GM19467 (cell line): ENCODE results near the gene CDKN2A.

Experiments
- ATAC-seq: cut with Tn5 transposase; IDR thresholded peaks from one replicate; pipeline ENCODE4 v1.9.1; 2021; ENCODE audit warnings: mild to moderate bottlenecking, moderate library complexity; ENCODE audit not compliant: unreplicated experiment

The CDKN2A gene

GRCh38 chr9:22008384-22008716 is 14.2 kb upstream of the CDKN2A start:
- ATAC-seq: no peak

DNA sequence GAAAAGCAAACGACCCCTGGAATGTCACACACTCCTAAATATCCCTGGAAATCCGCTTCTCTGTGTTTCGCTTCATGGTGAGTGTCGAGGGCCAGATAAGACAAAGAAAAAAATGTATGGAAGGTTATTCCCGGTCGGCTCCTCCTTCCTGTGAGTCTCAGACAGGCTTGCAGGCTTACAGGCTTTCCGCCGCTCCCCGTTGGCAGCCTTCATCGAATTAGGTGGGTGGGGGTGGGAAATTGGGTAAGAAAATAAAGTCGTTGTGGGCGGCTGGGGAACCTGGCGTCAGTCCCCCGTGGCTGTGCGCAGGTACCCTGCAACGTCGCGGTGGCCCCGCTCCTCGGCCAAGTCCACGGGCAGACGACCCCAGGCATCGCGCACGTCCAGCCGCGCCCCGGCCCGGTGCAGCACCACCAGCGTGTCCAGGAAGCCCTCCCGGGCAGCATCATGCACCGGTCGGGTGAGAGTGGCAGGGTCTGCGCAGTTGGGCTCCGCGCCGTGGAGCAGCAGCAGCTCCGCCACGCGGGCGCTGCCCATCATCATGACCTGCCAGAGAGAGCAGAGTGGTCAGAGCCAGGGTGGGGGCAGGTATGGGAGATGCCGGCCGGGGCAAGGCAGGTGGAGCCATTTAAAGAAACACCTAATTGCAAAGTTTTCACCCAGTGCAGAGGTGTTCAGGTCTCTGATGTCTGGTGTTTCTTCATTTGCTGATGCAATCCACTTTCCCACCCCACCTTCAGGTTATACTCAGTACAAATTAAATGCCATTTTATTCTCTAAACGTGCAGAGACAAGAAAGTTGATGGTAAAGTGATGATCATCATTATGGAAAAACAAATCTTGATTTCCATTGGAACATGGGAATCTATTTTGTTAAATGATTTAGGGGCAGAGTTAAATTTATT is 11.8 kb upstream of the CDKN2A start:
- no peak for ATAC-seq

GRCh38 chr9:22005021-22005701 is 11.0 kb upstream of the CDKN2A start:
- ATAC-seq: no peak

GRCh38 chr9:22002038-22002437 is 7.8 kb upstream of the CDKN2A start:
- no peak for ATAC-seq

GRCh38 chr9:21998026-21998425 is 3.8 kb upstream of the CDKN2A start:
- ATAC-seq: no peak

DNA sequence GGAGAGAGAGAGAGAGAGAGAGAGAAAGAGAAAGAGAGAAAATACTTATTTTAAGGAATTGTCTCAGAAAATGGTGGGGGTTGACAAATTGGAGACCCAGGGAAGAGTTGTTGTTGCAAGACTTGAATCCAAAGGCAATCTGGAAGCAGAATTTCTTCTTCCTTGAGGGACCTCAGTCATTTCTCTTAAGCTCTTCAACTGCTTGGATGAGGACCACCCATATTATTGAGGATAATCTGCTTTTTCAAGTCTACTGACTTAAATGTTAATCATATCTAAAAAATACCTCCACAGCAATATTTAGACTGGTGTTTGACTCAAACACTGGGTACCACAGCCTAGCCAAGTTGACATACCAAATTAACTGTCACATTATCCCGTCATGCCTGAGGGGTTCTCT is 3.3 kb upstream of the CDKN2A start:
- ATAC-seq: no peak

- ATAC-seq: no peak
These were observed 2.7 kb upstream of the CDKN2A start for GRCh38 chr9:21996858-21997257.

DNA sequence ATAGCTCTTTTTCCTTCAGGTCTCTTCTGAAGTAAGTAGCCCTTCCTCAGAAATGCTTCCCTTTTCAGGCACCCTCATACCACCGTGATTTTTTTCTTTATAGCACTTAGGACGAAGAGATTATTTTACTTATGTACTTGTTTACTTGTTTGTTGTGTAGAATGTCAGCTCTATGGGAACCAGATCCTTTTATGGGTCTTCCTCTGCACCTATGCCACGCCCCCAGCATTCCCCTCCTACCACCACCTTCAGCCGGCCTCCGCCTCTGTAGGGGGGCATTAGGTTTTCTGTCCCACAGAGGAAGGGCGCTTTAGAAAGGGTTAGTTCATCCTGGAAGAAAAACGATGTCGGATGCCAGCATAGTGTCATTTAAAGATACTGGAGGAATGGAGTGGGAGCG is 2.2 kb upstream of the CDKN2A start:
- no peak for ATAC-seq

DNA sequence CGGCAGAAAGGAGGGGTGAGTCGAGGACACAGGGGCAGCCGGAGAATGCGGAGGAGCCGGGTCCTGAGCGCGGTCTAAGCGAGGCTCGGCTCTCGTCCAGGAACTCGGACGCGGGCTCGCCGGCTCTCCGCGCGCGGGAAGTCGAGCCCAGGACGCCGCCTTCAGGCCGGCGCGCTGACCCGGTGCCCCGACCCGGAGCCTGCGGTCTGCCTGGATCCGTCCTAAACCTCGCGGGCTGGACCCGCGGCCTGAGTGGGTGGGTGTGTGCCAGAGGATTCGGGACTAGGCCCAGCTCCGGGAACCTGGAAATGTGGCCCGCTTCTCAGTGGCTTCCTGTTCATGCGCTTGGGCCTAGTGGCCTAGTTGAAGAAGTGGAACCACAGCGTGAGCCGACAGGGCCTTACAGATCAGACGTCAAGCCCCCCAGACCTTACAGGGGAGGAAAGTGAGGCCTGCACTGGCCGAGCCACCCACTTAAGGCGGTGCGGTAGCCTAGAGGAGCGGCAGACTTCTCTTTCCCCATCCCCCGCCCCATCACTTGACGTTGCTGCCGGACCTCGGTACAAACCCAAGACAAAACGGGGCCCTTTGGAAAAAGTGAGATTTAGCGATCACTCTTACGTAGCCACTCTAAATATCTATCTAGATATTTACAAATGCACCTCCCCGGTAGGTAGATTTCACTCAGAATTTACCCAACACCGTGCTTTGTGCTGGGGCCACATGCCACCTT is 1.6 kb upstream of the CDKN2A start:
- ATAC-seq: no peak

DNA sequence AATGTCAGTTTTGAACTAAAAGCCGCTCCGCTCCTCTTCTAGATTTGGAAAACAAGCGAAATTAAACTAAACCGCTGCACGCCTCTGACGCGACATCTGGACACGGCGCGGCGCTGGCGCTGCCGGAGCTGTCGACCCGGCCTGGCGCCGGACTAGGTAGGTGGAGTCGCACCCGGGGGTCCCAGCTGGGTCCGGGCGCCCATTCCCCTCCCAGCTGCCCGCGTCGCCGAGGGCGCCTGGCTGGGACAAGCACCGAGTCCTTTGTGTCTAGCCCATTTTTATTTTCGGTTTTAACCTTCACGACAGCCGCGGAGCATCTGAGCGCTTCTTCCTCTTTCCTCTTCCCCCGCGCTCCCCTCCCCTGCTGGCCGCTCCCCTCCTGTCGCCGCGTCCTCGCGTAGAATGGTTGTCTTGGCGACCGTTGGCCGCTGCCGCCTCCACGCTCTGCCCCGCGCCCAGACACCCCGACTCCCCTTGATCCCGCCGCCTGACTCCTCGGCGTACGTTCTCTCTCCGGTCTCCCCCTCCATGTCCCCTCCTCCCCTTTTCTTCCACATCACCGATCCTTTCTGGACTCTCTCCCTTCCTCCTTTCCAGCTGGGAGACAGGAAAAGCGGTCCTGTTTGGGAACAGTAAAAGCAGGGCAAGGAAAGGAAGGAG is 944 bp upstream of the CDKN2A start:
- ATAC-seq: peak; percentile 82

GRCh38 chr9:21994556-21995005 is 389 bp upstream of the CDKN2A start, which contains the start of gene CDKN2B-AS1:
Gene CDKN2B-AS1 (plus strand): TSS chr9:21994791.
- peak; percentile 42 for ATAC-seq

- ATAC-seq: no peak
These were observed 1.2 kb downstream of the CDKN2A start for GRCh38 chr9:21993007-21993406.

- ATAC-seq: no peak
These were observed 2.9 kb downstream of the CDKN2A start for GRCh38 chr9:21991072-21991959.

DNA sequence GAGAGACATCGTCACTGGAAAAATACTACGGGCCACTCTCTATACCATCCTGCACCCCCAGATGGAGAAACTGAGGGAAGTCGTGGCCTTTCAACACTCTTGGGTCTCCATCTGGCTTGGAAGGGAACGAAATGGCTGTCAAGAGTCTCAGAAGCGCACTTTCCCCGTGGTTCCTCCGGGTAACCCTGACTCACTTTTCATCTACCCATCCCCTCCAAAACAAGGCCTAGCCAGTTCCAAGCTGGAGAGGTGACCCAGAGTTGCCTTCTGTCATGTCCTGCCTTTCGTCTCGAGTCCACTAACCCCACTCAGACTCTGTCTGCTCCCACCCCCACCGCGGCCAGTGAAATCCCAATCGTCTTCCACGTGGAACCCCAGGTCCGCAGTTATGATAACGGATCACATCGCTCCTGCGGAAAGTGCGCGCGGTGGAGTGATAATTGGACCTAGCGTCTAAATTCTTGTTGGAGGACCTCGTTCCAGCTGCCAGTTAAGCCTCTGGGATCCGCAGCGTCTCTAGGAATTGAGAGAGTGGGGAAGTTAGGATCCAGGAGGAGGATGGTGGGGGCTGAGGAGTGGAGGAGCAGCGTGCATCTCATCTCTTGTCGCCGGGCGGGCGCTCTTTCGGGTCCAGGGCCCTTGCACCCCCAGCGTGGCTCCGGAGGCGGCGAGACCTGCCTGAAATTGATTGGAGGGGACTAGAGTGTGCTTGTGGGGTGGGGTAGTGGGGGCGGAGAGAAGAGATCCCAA is 4.6 kb downstream of the CDKN2A start:
- ATAC-seq: no peak

GRCh38 chr9:21988056-21988990 is 5.9 kb downstream of the CDKN2A start:
- ATAC-seq: no peak

DNA sequence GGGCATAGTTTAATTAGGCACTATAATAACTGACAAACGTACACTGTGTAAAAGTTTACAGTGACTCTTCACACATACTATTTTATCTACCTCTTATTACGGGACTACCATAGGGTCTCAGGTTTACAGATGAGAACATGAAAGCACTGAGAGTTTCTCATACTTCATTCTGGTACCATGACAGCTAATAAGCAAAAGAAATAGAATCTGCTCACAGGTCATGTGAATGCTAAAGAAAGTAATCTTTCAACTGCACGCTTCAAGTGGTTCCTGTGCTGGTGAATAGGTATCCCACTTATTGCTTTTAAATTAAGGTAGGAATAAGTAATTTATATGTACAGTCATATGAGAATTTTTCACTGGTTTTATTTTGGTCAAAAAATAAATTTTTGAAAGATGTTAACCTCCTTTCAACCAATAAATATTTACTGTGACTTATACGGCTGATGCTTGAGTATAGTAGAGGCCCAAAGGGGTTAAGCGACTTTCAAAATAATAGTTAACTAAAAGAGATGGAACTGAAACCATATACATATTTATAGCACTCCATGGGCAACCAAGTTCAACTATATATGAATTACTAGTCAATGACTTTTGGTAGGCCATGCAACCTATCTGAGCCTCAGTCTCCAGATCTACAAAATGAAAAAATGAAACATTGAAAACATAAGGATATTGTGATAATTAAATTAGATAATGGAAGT is 8.1 kb downstream of the CDKN2A start:
- ATAC-seq: peak; percentile 65

DNA sequence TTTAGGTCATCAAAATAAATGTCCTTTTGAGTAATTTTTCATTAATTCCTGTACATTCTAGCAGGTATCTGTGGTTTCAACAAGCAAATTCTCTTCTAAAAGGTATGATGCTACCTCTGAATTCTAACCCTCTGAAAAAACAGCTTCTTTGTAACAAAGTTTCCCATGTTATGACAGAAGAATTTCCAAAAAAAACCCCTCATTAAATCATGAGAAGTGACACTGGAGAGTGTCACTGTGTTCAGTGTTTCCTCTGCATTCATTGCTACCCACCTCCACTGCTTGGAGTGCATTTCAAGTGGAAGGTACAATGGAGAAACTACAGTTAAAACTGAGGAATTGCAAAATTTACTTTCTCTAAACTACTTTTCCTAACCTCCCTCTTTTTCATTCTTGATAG is 10.1 kb downstream of the CDKN2A start:
- ATAC-seq: no peak

GRCh38 chr9:21983561-21983935 is 10.6 kb downstream of the CDKN2A start:
- no peak for ATAC-seq
